GM23338 (cell line): ENCODE measurements around the gene CDK11A. TPM values are rescaled to one million over a fixed set of nuclear protein-coding genes. Genes with fewer than 3 reads are reported as not detected.

Source experiments
- ATAC-seq: fragments of 200-7000 bp; cut with Tn5 transposase; 3 replicates; pipeline ENCODE4 v1.9.1; 2020
- DNase-seq: peaks from one replicate; pipeline ENCODE4 v3.0.0-alpha.2; 2015; ENCODE audit warnings: low spot score
- H2AFZ ChIP-seq: fragments of 200-600 bp; sonication (generic); 2 replicates; pipeline ENCODE4 v1.8.0; 2016; ENCODE audit warnings: antibody characterized with exemption, mild to moderate bottlenecking, moderate library complexity
- H3F3A ChIP-seq: fragments of 200-600 bp; sonication (generic); replicated peaks from 2 replicates; pipeline ENCODE4 v1.8.0; 2017; ENCODE audit warnings: antibody characterized with exemption, mixed run types, low read depth
- H3K27ac ChIP-seq: fragments of 200-600 bp; sonication (generic); 2 replicates; pipeline ENCODE4 v1.6.1; 2016; ENCODE audit warnings: low read depth
- H3K27me3 ChIP-seq: fragments of 200-600 bp; sonication (generic); 2 replicates; pipeline ENCODE4 v1.8.0; 2016; ENCODE audit warnings: mild to moderate bottlenecking, mixed run types, moderate library complexity; ENCODE audit not compliant: insufficient read depth
- H3K36me3 ChIP-seq: fragments of 200-600 bp; sonication (generic); 2 replicates; pipeline ENCODE4 v1.8.0; 2016; ENCODE audit warnings: mild to moderate bottlenecking; ENCODE audit not compliant: insufficient read depth
- H3K4me1 ChIP-seq: fragments of 200-600 bp; sonication (generic); 2 replicates; pipeline ENCODE4 v1.8.0; 2016; ENCODE audit warnings: mild to moderate bottlenecking, moderate library complexity; ENCODE audit not compliant: insufficient read depth
- H3K4me2 ChIP-seq: fragments of 200-600 bp; sonication (generic); 2 replicates; pipeline ENCODE4 v1.7.1; 2017; ENCODE audit warnings: mixed run types
- H3K4me3 ChIP-seq: fragments of 200-600 bp; sonication (generic); 2 replicates; pipeline ENCODE4 v1.6.1; 2016; ENCODE audit warnings: mixed run types
- H3K79me2 ChIP-seq: fragments of 200-600 bp; sonication (generic); replicated peaks from 2 replicates; pipeline ENCODE4 v1.8.0; 2017; ENCODE audit warnings: mild to moderate bottlenecking; ENCODE audit not compliant: insufficient read depth
- H3K9me2 ChIP-seq: fragments of 200-600 bp; sonication (generic); 2 replicates; pipeline ENCODE4 v1.8.0; 2017; ENCODE audit not compliant: insufficient read depth
- H4K20me1 ChIP-seq: fragments of 200-600 bp; sonication (generic); replicated peaks from 2 replicates; pipeline ENCODE4 v1.8.0; 2017; ENCODE audit warnings: mild to moderate bottlenecking; ENCODE audit not compliant: insufficient read depth
- H3K27ac Mint-ChIP-seq: 2 replicates; pipeline ENCODE4 v1.8.0; 2020; ENCODE audit warnings: inconsistent platforms, mild to moderate bottlenecking, moderate library complexity, mixed read lengths
- H3K27me3 Mint-ChIP-seq: 3 replicates; pipeline ENCODE4 v1.8.0; 2022; ENCODE audit warnings: low read depth, mild to moderate bottlenecking, moderate library complexity, mixed read lengths, inconsistent platforms; ENCODE audit not compliant: insufficient read depth, poor library complexity
- H3K36me3 Mint-ChIP-seq: 3 replicates; pipeline ENCODE4 v1.8.0; 2021; ENCODE audit warnings: low read depth, mild to moderate bottlenecking, inconsistent platforms, moderate library complexity, mixed read lengths
- H3K4me1 Mint-ChIP-seq: 3 replicates; pipeline ENCODE4 v1.8.0; 2020; ENCODE audit warnings: mild to moderate bottlenecking, inconsistent platforms, mixed read lengths
- H3K4me3 Mint-ChIP-seq: 3 replicates; pipeline ENCODE4 v1.8.0; 2021; ENCODE audit warnings: moderate library complexity, mild to moderate bottlenecking, inconsistent platforms, mixed read lengths
- H3K9me3 Mint-ChIP-seq: 3 replicates; pipeline ENCODE4 v1.8.0; 2020; ENCODE audit warnings: moderate library complexity, mild to moderate bottlenecking, inconsistent platforms, mixed read lengths
- CREB1 ChIP-seq: fragments of 250-450 bp; sonication (Bioruptor Pico); IDR thresholded peaks from 2 replicates; pipeline ENCODE4 v1.5.0; 2020; ENCODE audit warnings: low read depth, mild to moderate bottlenecking, moderate library complexity
- EZH2 ChIP-seq: fragments of 200-600 bp; sonication (generic); IDR thresholded peaks from one replicate; pipeline ENCODE4 v1.8.0; 2017; ENCODE audit warnings: antibody characterized with exemption, mild to moderate bottlenecking, low read depth; ENCODE audit not compliant: unreplicated experiment
- EZH2phosphoT487 ChIP-seq: fragments of 200-600 bp; sonication (generic); IDR thresholded peaks from one replicate; pipeline ENCODE4 v1.8.1; 2018; ENCODE audit warnings: antibody characterized with exemption; ENCODE audit not compliant: unreplicated experiment
- JUNB ChIP-seq: IDR thresholded peaks from one replicate; pipeline ENCODE4 v1.6.1; 2016; ENCODE audit warnings: antibody characterized with exemption; ENCODE audit not compliant: unreplicated experiment
- NANOG ChIP-seq: IDR thresholded peaks from 2 replicates; pipeline ENCODE4 v1.6.1; 2016; ENCODE audit warnings: antibody characterized with exemption, borderline replicate concordance
- POLR2AphosphoS5 ChIP-seq: IDR thresholded peaks from 2 replicates; pipeline ENCODE4 v1.6.1; 2016; ENCODE audit warnings: antibody characterized with exemption, low read depth
- STAT1 ChIP-seq: IDR thresholded peaks from one replicate; pipeline ENCODE4 v1.6.1; 2016; ENCODE audit warnings: antibody characterized with exemption; ENCODE audit not compliant: unreplicated experiment
- ZNF114 ChIP-seq: fragments of 250-450 bp; sonication (Bioruptor Pico); IDR thresholded peaks from 2 replicates; pipeline ENCODE4 v1.5.0; 2020; ENCODE audit warnings: mild to moderate bottlenecking, moderate library complexity
- ZNF331 ChIP-seq: fragments of 250-450 bp; sonication (Bioruptor Pico); IDR thresholded peaks from 2 replicates; pipeline ENCODE4 v1.5.0; 2020; ENCODE audit warnings: low read depth, mild to moderate bottlenecking, moderate library complexity
- polyA plus RNA-seq: library from polyadenylated mRNA; unstranded; fragments of >200 nt; fragmentation: Nextera tagmentation; extraction: Ambion mirVana; gene quantifications from 2 replicates; pipeline ENCODE4 v1.2.1, GENCODE V29; 2016
- total RNA-seq: library from RNA; depleted of rRNA; stranded (reverse); fragments of >200 nt; shearing (Covaris generic); gene quantifications from 2 replicates; pipeline ENCODE4 v1.2.3, GENCODE V29; 2014
- TF ChIP-seq, protein P1 (sequence below), 2 experiments: fragments of 200-600 bp in 1 of 2; sonication (generic) in 1 of 2; conservative IDR thresholded peaks; 2 replicates each; pipeline versions ENCODE4 v1.5.1 to v1.6.1; 2016 to 2017; ENCODE audit warnings: antibody characterized with exemption in 2 of 2, low read depth in 2 of 2, mild to moderate bottlenecking in 2 of 2, moderate library complexity in 1 of 2
- TF ChIP-seq, protein P2 (sequence below): IDR thresholded peaks from 2 replicates; pipeline ENCODE4 v1.6.1; 2016; ENCODE audit warnings: antibody characterized with exemption
- TF ChIP-seq, protein P3 (sequence below): IDR thresholded peaks from one replicate; pipeline ENCODE4 v1.6.1; 2018; ENCODE audit warnings: antibody characterized with exemption; ENCODE audit not compliant: unreplicated experiment

Gene CDK11A
- total and polyA plus RNA-seq, 2 experiments from 2014 or later = 22.8 to 72.6 TPM

DNA sequence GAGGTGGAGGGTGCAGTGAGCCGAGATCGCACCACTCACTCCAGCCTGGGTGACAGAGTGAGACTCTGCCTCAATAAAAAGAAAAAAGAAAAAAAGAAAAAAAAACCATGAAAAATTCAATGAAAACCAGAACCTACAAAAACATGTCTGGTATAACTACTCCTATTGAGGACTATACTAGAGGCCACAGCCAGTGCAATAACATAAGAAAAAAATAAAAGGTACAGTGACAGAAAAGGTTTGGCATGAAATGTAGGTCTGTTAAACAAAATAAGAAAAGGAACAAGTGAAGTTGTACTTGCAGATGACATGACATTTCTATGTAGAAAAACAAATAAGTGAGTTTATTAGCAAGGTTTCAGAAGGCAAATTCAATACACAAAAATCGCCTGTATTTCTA is 45.9 kb upstream of the CDK11A start (continued):
- TF ChIP-seq, protein P1, sequence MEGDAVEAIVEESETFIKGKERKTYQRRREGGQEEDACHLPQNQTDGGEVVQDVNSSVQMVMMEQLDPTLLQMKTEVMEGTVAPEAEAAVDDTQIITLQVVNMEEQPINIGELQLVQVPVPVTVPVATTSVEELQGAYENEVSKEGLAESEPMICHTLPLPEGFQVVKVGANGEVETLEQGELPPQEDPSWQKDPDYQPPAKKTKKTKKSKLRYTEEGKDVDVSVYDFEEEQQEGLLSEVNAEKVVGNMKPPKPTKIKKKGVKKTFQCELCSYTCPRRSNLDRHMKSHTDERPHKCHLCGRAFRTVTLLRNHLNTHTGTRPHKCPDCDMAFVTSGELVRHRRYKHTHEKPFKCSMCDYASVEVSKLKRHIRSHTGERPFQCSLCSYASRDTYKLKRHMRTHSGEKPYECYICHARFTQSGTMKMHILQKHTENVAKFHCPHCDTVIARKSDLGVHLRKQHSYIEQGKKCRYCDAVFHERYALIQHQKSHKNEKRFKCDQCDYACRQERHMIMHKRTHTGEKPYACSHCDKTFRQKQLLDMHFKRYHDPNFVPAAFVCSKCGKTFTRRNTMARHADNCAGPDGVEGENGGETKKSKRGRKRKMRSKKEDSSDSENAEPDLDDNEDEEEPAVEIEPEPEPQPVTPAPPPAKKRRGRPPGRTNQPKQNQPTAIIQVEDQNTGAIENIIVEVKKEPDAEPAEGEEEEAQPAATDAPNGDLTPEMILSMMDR (conservative IDR thresholded peaks at IDR 0.05; ENCODE audit: low read depth in 2 of 2) = no peak
- TF ChIP-seq, protein P2, sequence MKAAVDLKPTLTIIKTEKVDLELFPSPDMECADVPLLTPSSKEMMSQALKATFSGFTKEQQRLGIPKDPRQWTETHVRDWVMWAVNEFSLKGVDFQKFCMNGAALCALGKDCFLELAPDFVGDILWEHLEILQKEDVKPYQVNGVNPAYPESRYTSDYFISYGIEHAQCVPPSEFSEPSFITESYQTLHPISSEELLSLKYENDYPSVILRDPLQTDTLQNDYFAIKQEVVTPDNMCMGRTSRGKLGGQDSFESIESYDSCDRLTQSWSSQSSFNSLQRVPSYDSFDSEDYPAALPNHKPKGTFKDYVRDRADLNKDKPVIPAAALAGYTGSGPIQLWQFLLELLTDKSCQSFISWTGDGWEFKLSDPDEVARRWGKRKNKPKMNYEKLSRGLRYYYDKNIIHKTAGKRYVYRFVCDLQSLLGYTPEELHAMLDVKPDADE = no peak
- no peak for TF ChIP-seq ZNF331
- TF ChIP-seq NANOG = no peak
- TF ChIP-seq ZNF114 (CRISPR knock-in tag) = no peak
- no peak for TF ChIP-seq JUNB
- TF ChIP-seq STAT1 = no peak
- TF ChIP-seq, protein P3, sequence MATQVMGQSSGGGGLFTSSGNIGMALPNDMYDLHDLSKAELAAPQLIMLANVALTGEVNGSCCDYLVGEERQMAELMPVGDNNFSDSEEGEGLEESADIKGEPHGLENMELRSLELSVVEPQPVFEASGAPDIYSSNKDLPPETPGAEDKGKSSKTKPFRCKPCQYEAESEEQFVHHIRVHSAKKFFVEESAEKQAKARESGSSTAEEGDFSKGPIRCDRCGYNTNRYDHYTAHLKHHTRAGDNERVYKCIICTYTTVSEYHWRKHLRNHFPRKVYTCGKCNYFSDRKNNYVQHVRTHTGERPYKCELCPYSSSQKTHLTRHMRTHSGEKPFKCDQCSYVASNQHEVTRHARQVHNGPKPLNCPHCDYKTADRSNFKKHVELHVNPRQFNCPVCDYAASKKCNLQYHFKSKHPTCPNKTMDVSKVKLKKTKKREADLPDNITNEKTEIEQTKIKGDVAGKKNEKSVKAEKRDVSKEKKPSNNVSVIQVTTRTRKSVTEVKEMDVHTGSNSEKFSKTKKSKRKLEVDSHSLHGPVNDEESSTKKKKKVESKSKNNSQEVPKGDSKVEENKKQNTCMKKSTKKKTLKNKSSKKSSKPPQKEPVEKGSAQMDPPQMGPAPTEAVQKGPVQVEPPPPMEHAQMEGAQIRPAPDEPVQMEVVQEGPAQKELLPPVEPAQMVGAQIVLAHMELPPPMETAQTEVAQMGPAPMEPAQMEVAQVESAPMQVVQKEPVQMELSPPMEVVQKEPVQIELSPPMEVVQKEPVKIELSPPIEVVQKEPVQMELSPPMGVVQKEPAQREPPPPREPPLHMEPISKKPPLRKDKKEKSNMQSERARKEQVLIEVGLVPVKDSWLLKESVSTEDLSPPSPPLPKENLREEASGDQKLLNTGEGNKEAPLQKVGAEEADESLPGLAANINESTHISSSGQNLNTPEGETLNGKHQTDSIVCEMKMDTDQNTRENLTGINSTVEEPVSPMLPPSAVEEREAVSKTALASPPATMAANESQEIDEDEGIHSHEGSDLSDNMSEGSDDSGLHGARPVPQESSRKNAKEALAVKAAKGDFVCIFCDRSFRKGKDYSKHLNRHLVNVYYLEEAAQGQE = no peak
- no peak for TF ChIP-seq CREB1
- no peak for TF ChIP-seq POLR2AphosphoS5
- no peak for TF ChIP-seq EZH2phosphoT487
- no peak for TF ChIP-seq EZH2

DNA sequence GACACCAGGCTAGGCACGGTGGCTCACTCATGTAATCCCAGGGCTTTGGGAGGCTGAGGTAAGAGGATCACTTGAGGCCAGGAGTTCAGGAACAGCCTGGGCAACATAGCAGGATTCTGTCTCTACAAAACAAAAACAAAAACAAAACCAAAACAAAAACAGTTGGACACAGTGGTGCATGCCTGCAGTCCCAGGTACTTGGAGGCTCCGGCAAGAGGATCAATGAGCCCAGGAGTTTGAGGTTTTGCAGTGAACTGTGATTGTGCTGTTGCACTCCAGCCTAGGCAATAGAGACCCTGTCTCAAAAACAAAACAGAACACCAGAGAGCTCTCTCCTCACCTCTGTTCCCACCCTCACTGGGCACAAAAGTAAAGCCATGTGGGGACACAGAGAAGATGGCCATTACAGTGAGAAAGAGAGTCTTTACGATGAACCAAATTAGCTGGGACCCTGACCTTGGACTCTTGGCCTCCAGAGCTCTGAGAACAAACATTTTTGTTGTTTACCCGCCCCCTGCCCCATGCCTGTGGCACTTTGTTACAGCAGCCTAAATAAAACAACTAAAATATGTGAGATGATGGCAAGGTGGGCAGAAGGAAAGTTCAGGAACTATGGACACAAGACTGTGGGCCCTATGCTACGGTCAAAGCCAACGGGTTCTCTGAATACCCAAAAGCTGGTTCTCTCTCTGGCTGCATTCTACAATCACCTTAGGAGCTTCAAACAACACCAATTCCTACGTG is 44.3 kb upstream of the CDK11A start:
- TF ChIP-seq EZH2 (no peak), STAT1 (no peak), ZNF331 (no peak), POLR2AphosphoS5 (no peak), ZNF114 (CRISPR knock-in tag) (no peak)
- TF ChIP-seq, protein P1 (conservative IDR thresholded peaks at IDR 0.05; ENCODE audit: low read depth in 2 of 2) = no peak
- TF ChIP-seq, protein P2 = no peak
- Histone ChIP-seq H3K79me2 (peaks cover 96% of the 10 kb centered on the region), H3K9me2 (no peaks in the 10 kb centered on the region), H3K4me3 (no peak overlapping the region), H3K27ac (no peak overlapping the region), H3K4me2 (no peak overlapping the region), H3K36me3 (peaks cover 20% of the 10 kb centered on the region), H3K27me3 (no peaks in the 10 kb centered on the region), H2AFZ (no peak overlapping the region), H3K4me1 (no peaks in the 10 kb centered on the region), H3F3A (no peaks in the 10 kb centered on the region), H4K20me1 (peaks cover 39% of the 10 kb centered on the region)
- H3K27me3 Mint-ChIP-seq = peaks cover 2% of the 10 kb centered on the region
- DNase-seq = no peak
- no peak overlapping the region for H3K4me3 Mint-ChIP-seq
- no peak for ATAC-seq
- no peak overlapping the region for H3K27ac Mint-ChIP-seq
- H3K36me3 Mint-ChIP-seq = peaks cover 77% of the 10 kb centered on the region
- H3K4me1 Mint-ChIP-seq = no peaks in the 10 kb centered on the region
- H3K9me3 Mint-ChIP-seq = peaks cover 11% of the 10 kb centered on the region
